DMS153 (cell line): ENCODE data around the gene ARHGEF2.
"Not testable (repeated sequence)": the region's sequence is repeated elsewhere in the genome, so short reads cannot be mapped to it uniquely, and the experiment has no call there.

Experiments
- DNase-seq: peaks from one replicate; lab custom pipeline; 2025; lab: John Stamatoyannopoulos, UW

Gene ARHGEF2

GRCh38 chr1:155990005-155990739, 11.8 kb upstream of the ARHGEF2 start:
- no peak for DNase-seq

DNA sequence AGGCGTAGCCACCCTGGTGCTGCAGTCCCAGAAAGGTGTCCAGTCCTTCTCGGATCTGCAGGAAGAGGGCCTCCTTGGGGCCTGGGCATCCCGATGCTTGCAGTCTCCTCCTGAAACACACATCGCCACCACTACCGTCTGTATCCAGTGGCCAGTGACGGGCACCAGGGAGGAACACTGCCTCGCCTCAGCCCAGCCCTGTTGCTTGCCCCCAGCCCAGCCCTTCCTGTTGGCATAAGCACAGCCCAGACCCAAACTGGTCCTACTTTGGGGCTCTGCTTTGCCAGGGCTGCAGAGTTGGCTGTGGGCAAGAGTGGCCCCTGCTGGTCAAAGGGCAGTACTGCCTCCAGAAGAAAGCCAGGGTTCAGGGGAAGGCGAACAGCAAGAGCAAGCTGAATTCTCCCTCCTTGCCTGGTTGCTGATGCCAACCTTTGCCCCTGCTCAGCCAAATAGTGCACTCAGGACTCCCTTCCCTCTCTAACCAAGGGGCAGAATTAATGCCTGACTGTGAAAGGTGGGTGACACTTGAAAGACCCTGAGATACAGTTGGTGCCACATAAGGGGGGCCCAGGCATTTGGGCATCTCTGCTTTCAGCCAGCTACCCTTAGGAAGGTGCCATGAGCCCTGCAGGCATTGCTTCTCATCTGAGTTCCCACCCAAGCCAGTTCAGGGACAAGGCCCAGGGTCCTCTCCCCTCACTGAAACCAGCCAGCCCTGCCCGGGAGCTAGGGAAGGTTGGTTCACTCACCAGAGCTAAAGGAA, 11.1 kb upstream of the ARHGEF2 start:
- peak; percentile 53 for DNase-seq

DNA sequence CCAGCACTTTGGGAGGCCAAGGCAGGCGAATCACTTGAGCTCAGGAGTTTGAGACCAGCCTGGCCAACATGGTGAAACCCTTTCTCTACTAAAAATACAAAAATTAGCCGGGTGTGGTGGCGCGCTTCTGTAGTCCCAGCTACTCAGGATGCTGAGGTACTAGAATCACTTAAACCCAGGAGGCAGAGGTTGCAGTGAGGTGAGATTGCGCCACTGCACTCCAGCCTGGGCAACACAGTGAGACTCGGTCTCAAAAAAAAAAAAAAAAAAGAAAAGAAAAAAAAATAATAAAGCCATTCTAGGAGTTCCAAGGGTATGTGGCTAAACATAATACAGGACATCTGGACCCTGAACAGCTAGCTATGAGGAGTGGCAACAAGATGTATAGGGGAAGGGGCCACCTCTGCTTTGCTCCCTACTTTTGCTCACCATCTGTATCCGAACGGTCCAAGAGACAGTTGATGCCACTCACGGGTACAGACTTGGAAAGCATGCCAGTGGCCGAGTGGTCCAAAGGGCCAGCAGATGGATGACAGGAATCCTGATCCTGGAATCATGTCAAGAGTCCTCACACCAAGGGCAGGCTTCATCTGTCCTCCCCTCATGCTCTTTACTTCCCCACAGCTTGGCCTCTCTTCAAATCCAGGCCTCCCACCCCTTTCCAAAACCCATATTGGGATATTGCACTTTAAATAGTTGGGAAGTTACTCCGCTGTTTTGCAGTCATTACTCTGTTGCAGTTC, 6.7 kb upstream of the ARHGEF2 start:
- DNase-seq = not testable (repeated sequence)

DNA sequence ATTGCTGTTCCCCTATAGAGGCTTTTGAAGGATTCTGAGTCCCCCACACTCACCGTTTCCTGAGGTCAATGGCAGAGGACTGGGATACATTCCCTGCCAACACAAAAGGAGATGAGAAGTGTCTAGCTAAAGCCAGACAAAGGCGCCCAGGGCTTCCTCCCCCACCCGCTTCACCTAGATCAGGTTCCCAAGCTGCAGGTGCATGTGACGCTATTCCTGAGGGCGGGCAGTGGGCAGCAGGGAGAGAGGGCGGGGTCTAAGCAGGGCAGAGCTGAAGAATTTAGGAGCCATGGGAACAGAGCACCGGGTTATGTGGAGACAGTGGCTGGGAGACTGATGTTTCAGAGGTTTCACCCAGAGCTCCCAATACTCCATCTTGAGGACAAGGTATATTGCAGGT, 6.0 kb upstream of the ARHGEF2 start:
- DNase-seq = peak; percentile 84

DNA sequence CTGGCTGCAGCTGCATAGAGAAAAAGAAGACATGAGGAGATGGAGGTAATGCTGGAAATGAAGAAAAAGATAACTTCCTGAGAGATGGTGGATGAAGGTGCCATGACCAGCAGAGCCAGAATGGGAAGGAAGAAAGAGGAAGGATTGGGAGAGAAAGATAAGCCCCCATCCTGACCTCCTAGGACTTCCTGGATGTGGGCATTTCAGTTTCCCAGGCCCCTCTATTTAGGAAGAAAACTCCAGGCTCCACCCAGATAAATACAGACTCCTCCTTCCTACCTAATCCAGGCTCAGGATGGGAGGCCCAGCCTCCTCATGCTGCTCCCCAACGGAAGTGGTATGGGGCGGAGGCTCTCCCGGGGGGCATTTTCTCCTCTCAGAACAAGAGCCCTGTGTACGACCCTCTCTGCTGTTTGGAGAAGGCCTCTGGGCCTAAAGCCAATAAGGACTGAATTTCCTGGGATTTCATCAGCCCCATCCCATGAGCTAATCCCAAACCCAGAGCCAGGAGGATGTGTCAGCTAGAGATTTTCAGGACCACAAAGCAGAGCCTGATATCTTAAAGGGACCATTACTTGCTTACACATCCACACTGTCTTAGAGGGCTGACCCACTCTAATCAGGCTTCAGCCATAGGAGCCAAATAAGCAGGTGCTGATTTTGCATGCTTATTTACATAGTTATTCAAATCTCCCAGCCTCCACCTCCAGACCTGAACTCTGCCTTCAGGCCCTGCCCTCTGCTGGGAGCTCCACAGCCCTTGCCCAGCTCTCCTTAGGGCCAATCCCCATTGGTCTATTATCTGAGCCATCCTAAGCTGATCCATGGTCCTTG, 5.1 kb upstream of the ARHGEF2 start:
- peak; percentile 57 for DNase-seq

DNA sequence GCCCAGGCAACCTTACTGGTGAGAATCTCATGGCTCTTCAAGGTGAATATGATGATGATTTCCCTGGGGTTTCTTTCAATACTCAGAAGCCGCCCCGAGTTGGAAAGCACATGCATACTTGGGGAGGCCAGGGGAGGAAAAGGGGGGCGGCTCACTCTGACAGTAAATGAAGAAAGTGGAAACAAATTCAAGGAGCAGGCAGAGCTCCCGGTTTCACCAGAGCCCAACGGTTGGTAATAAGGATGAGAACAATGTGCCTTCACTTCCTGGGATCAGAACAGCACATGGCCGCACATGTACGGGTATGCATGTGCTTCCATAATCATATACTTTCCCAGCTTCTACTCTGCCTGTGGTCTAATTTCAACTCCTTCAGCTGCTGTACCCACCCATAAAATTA, 3.8 kb upstream of the ARHGEF2 start:
- DNase-seq = no peak

DNA sequence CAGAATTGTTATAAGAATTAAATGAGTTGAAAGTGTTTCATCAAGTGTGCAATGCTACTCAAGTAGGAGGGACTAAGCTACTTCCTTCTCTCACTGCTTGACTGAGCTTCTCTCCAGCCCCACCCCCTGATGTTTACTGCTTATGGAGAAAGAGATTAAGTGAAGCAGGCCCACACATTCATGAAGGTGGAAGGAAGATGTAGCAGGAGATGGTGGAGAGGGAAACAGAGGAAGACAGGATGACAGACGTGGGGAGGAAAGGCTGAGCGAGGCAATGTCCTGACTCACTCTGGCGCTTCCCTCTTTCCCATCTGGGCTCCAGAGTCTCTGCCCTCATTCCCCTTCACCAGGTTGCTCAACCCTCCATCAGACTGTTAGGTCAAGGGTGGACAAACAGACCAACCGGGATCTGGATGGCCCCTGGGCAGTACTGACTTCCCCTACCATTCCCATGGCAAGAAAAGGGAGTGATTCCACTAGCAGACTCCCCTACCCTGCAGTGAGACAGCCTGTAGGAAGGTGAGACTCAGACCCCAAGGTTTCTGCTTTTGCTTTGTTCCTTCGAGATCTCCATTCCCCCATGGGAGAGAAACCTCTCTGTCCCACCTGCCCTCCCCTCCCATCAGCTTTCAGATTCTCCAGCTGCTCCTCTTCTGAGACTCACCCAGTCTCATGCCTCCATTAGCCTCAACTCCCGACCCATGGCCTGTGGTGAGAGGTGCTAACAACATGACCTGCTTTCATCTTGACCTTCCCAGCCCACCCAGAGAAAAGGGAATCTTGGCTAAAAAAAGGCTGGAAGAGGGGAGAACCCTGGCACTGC, 3.1 kb upstream of the ARHGEF2 start:
- no peak for DNase-seq

- no peak for DNase-seq
Observed at GRCh38 chr1:155979597-155980343, 1.4 kb upstream of the ARHGEF2 start.

- DNase-seq = no peak
Observed at GRCh38 chr1:155978973-155979429, 654 bp upstream of the ARHGEF2 start.

DNA sequence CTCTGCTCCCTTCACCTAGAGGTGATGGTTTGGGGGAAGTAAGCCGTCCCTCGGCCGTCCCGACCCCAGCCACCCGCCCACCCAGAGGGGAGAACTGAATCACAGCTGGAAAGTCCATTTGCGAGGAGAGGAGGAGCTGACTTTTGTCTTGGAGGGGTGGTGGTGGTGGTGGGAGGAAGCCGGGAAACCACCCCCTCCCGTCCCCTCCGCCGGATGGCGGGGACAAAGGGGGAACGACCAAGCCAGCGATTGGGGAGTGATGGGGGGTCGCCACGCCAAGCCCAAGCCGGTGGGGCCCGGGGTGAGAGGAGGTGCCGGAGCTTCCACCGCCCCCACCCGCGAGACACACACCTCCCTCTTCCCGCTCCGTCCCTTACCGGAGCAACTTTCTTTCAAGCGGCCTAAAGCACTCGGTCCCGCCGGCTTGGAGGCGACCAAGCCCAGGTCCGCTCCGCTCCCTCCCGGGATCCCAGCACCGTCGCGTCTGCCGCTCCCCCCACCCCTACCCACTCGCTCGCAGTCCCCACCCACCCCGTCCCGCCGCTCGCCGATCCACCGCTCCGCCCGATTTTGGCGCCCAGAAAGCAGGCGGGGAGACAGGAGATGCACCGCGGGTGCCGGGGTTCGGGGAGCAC, 540 bp downstream of the ARHGEF2 start:
- DNase-seq = peak; percentile 15

GRCh38 chr1:155976913-155977689, 1.2 kb downstream of the ARHGEF2 start:
- no peak for DNase-seq

DNA sequence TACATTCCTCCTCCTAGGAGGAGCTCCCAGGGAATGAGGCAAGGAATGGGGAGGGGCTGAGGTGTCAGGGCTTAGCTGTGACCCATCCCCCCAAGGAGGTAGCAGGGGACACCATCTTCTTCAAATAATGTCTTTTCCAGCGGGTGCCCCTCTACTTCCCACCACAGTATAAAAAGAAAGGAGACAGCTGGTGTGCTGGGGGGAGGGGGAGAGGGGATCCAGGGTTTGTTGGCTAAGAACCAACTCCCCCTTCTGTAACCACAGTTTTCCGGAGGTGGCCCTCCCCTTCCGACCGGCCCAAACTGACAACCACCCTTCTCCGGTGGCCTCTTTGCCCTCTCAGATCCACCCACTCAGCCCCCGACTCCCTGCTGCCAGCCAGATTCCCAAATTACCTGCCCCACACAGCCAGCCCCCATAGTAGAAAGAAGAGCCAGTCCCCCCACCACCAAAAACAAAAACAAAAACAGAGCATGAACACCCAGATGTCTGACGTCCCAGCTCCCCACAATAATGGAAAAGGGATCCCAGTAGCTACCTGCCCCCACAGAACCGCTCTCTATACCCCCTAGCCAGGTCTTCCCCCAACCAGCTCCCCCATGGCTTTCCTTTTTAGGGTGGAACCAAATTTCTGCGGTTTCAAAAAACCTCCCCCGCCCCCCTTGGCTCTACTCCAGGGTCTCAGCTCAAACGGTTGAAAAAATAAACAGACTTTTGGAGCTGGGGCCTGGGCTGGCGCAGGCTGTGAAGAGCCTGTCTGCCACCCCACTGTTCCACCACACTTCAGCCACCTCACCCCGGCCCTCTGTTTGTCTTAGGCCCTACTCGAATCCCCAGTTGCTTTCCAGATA, 2.1 kb downstream of the ARHGEF2 start:
- peak; percentile 50 for DNase-seq

DNA sequence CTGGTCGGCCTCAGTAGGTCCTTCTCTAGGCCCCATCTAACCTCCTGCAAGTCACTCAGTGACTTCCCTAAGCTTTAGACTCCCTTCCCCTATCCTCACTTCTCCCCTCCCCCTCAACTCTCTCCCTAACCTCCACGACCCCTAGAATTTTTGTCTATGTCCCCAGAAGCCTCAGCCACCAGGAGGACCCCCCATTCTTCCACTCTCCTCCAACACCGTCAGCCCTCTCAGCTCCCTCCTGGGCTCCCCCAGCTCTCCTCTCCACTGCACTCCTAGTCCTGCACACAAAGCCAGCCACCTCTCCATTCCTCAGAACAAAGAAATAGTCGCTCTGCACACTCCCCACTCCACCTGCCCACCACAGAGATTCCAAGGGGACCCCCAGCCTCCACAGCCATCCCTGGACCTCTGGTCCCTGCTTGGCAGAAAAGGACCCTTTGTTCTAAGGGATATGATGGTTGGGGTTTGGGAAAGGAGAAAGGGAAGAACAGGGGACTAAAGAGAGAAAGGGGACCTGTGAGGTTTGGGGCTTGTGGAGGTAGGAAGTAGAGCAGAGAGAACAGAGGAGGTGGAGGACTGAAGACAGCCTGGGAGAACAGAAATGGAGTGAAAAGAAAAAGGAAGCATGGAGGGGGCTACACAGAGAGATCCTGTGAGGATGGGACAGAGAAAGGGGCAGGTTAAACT, 2.8 kb downstream of the ARHGEF2 start:
- no peak for DNase-seq

DNA sequence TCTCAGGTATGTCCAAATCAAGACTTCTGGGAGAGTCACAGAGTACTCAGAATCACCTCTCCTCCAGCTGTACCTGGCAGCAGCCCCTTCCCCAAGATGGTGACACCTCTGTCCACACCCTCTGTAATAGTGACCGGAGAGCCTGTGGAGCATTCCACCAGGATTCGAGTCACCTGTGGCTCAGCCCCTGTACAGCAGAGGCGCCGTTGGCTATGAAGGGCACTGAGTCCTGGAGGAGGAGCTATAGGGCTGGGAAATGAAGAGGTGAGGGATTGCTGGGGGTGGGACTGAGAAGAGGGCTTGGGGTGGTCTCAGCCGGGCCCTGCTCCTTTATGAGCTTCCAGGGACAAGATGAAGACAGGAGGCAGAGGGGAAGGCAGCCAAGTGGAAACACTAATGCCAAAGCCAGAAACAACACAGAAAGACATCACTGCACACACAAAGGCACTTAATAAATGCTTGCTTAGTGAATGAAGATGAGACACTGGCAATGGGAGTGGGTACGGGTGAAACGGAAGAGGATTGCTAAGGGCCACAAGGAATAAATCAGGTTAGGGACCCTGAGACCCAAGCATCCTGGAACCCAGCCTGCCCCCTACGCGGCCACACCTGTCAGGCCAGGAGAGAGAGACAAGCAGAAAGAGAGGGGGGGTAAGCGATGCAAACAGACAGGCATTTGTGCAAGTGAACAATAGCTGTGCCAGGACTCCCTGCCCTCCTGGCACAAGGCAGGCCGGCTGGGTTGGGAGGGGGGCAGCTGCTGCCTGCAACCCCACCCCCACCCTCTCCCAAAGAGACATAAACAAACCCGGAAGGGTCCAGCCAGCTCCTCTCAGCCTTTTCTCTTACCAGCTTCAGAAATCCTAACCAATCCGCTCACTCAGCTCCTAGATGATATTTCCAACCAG, 3.9 kb downstream of the ARHGEF2 start:
- DNase-seq = peak; percentile 62

DNA sequence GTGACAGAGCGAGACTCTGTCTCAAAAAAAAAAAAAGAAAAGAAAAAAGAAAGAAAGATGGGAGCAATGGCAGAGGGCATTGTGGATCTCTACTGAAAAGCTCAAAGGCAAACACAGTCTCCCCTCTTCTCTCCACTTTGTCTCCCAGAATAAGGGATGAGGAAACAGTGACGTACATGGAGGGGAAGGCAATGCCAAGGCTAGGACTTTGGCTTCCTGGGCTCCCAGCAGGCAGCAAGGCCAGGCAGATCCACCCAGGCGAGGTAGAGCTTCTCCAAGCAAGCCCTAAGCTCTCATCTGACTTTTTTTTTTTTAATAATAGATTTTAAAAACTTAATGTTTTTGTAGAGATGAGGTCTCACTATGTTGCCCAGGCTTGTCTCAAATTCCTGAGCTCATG, 4.6 kb downstream of the ARHGEF2 start:
- no peak for DNase-seq
